ENCODE results near the gene DACT2. TPM values are rescaled to one million over a fixed set of nuclear protein-coding genes. Genes with fewer than 3 reads are reported as not detected.

DACT2 gene
- polyA plus RNA-seq, 1 experiment: not detected

DNA sequence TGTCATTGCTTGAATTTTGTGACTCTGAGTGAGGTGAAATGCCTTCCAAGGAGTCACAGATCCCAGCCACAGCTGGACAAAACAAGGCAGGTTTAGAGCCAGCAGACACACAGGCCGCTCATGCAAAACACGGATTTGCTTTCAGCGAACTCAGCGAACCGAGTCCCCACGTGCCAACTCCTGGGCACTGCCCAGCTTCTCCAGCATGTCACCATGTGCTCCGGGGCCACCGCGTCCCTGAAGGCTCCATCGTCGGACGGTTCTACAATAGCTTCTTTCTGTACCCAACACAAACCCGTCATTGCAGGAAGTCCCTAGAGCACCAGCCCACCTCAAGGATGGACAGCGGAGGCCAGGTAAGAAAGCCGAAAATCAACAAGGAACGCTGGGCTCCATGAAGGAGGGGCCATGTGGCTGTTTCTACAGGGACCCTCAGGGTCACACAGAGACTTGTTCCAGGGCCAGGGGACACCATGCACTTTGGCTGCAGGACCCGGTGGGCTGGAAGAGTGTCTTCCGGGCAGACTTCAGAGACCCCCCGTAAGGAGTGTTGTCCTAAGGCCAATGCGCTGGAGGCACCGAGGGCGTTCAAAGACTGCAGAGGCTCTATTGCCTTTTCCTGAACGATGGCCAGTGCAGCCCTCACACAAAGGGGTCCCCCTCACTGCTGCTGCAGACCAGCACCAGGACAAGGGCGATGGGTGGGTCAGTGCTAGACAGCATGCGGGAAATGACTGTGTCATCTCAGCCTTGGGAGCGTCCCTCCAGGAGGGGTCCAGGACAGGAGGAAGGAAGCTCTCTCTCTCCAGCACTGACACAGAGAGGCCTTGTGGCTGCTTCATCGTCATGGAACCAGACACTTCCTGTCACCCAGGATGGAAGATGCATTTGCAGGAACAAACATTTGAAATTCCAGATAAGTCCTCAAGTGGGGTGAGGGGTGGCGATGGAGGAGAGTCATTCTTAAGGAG lies 19.8 kb downstream of the DACT2 start:
- Histone ChIP-seq H3K27me3 (ENCODE audit: control insufficient read depth, insufficient read depth, low read length) (no peaks in the 10 kb centered on the region), H3K4me3 (ENCODE audit: low read depth, low read length) (no peak overlapping the region), H3K27ac (ENCODE audit: low read depth, low read length) (no peak overlapping the region), H3K9me3 (ENCODE audit: control insufficient read depth, insufficient read depth, low read length) (peaks cover 57% of the 10 kb centered on the region)
- CTCF ChIA-PET: no interaction called here
- DNase-seq (ENCODE audit: low read depth, low spot score): no peak
- TF ChIP-seq, protein P1, sequence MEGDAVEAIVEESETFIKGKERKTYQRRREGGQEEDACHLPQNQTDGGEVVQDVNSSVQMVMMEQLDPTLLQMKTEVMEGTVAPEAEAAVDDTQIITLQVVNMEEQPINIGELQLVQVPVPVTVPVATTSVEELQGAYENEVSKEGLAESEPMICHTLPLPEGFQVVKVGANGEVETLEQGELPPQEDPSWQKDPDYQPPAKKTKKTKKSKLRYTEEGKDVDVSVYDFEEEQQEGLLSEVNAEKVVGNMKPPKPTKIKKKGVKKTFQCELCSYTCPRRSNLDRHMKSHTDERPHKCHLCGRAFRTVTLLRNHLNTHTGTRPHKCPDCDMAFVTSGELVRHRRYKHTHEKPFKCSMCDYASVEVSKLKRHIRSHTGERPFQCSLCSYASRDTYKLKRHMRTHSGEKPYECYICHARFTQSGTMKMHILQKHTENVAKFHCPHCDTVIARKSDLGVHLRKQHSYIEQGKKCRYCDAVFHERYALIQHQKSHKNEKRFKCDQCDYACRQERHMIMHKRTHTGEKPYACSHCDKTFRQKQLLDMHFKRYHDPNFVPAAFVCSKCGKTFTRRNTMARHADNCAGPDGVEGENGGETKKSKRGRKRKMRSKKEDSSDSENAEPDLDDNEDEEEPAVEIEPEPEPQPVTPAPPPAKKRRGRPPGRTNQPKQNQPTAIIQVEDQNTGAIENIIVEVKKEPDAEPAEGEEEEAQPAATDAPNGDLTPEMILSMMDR (IDR thresholded peaks at IDR 0.05; ENCODE audit: low read depth, low read length): no peak
- POLR2A ChIA-PET: no interaction called here

DNA sequence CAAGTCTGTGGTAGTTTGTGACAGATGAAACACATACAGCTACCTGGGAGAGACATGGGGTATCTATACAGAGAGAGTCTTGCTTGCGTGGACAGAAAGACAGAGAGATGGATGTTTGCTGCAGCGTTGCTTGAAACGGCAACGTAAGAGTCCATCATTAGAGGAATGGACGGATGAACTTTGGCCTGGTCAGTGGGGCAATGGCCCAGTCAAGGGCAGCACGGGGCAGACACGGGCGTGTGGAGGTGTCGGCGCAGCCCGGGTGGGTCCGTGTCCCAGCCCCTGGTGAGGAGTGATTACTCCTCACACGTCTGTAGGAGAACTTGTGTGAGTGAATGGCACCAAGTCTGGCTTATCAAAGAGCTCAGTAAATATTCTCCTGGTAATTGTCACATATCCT lies 21.9 kb downstream of the DACT2 start:
- Histone ChIP-seq H3K9me3 (ENCODE audit: control insufficient read depth, insufficient read depth, low read length) (peaks cover 54% of the 10 kb centered on the region), H3K27ac (ENCODE audit: low read depth, low read length) (no peak overlapping the region), H3K27me3 (ENCODE audit: control insufficient read depth, insufficient read depth, low read length) (no peaks in the 10 kb centered on the region), H3K4me3 (ENCODE audit: low read depth, low read length) (no peak overlapping the region)
- DNase-seq (ENCODE audit: low read depth, low spot score): no peak
- ChIA-PET POLR2A (no interaction called here), CTCF (no interaction called here)
- TF ChIP-seq, protein P1 (IDR thresholded peaks at IDR 0.05; ENCODE audit: low read depth, low read length): no peak

DNA sequence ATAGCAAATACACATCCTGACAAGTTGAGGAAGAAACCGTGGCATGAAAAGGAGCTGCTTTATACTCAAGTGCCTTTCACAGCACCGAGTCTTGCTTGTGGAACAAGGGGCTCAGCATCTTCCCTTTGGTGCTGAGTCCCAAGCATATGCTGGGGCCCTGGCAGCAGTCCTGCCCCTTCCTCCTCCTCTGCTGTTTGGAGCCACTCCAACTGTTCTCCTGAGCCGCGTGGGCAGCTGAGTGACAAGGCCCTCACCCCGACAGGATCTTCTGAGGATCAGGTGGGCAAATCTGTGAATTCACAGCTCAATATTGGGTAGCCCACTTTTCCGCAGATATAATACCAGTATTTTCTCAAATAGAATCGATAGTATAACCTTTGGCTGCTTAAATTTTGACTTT lies 24.7 kb downstream of the DACT2 start:
- H3K4me3 ChIP-seq (ENCODE audit: low read depth, low read length): no peak overlapping the region
- ChIA-PET CTCF (no interaction called here), POLR2A (no interaction called here)
- H3K27me3 ChIP-seq (ENCODE audit: control insufficient read depth, insufficient read depth, low read length): no peaks in the 10 kb centered on the region
- H3K9me3 ChIP-seq (ENCODE audit: control insufficient read depth, insufficient read depth, low read length): peaks cover 34% of the 10 kb centered on the region
- TF ChIP-seq, protein P1 (IDR thresholded peaks at IDR 0.05; ENCODE audit: low read depth, low read length): no peak
- DNase-seq (ENCODE audit: low read depth, low spot score): no peak
- no peak overlapping the region for H3K27ac ChIP-seq (ENCODE audit: low read depth, low read length)

DNA sequence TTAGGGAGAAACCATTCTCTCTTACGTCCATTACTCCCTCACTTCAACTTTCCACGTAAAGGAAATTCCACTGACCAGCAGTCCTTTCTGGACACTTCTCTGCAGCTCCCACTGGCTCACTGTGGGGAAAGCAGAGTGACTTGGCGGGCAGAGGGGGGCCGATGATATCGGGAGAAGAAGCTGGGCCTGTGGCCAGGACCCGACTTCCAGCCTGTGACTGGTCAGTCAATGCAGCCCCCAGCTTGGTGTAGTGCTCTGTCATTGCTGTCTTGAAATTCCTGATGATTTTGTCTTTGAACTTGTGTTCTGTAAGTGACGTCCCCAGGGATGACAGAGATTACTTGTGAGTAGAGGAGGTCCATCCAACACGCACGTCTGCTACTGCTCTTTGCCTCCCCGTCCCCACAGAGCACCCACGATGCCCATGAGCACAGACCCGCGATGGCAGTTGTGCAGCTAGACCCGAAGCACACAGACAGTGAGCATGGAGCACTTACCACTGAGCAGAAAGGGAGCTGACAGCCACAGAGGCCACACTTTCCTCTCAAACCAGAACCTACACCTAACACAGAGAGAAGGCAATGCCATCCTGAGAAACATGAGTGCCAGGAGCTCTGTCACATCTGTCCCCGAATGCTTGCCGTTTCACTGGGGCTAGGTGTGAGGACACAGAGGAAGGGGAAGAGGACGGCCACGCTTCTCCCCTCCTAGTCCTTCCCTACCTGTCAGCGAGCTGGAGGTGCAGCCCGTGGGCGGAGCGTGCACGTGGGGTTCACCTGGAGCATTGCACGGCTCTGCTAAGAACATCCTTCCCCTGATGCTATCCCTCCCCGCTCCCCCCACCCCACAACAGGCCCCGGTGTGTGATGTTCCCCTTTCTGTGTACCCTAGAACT lies 25.7 kb downstream of the DACT2 start:
- Histone ChIP-seq H3K27me3 (ENCODE audit: control insufficient read depth, insufficient read depth, low read length) (no peaks in the 10 kb centered on the region), H3K9me3 (ENCODE audit: control insufficient read depth, insufficient read depth, low read length) (peaks cover 38% of the 10 kb centered on the region), H3K4me3 (ENCODE audit: low read depth, low read length) (no peak overlapping the region), H3K27ac (ENCODE audit: low read depth, low read length) (no peak overlapping the region)
- no peak for DNase-seq (ENCODE audit: low read depth, low spot score)
- TF ChIP-seq, protein P1 (IDR thresholded peaks at IDR 0.05; ENCODE audit: low read depth, low read length): no peak
- CTCF ChIA-PET: no interaction called here
- POLR2A ChIA-PET: no interaction called here

DNA sequence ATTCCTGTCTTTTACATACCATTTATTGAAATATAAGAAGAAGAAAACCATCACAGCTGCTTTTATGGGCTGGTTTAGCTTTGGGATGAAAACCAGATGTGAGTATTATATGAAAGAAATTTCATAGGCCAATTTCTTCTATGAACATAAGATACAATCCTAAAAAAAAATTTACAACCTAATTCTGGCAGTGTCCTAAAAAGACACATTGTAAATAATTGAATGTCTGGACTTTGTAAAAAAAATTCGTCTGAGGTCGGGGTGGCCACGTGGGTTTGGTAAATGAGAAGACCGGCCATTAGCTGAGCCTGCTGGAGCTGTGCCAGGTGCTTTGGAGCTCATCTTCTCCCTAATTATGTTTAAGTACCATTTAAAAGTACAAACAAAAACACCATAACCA lies 26.8 kb downstream of the DACT2 start:
- Histone ChIP-seq H3K27me3 (ENCODE audit: control insufficient read depth, insufficient read depth, low read length) (no peaks in the 10 kb centered on the region), H3K4me3 (ENCODE audit: low read depth, low read length) (no peak overlapping the region), H3K27ac (ENCODE audit: low read depth, low read length) (no peak overlapping the region), H3K9me3 (ENCODE audit: control insufficient read depth, insufficient read depth, low read length) (peaks cover 41% of the 10 kb centered on the region)
- POLR2A ChIA-PET: no interaction called here
- TF ChIP-seq, protein P1 (IDR thresholded peaks at IDR 0.05; ENCODE audit: low read depth, low read length): no peak
- DNase-seq (ENCODE audit: low read depth, low spot score): no peak
- CTCF ChIA-PET: no interaction called here

Measured in AG04450 (cell line).